GM12872 (cell line): Measurements from ENCODE around the gene EML5.

Experiments
- CTCF ChIP-seq: IDR thresholded peaks from 3 replicates; pipeline ENCODE4 v1.5.1; 2011; ENCODE audit warnings: low read depth, mild to moderate bottlenecking, low read length, moderate library complexity; ENCODE audit not compliant: insufficient read depth

EML5 gene

GRCh38 chr14:88792473-88793258 is at the start of gene EML5:
EML5 (minus strand) TSS chr14:88792953; CDS start chr14:88792503, 450 bp downstream.
- TF ChIP-seq CTCF = peak; percentile 36; the same call in 2 of the 3 replicates

- TF ChIP-seq CTCF = no peak
Observed at GRCh38 chr14:88842414-88842813, 49.7 kb upstream of the EML5 start.

- no peak for TF ChIP-seq CTCF
Observed at GRCh38 chr14:88841741-88842140, 49.0 kb upstream of the EML5 start.

GRCh38 chr14:88840926-88841325 is 48.2 kb upstream of the EML5 start:
- TF ChIP-seq CTCF = no peak

- no peak for TF ChIP-seq CTCF
Observed at GRCh38 chr14:88838015-88838414, 45.3 kb upstream of the EML5 start.

GRCh38 chr14:88837495-88837894 is 44.7 kb upstream of the EML5 start:
- TF ChIP-seq CTCF = no peak

- no peak for TF ChIP-seq CTCF
Observed at GRCh38 chr14:88835661-88836060, 42.9 kb upstream of the EML5 start.
